Stimulated activated CD8-positive, alpha-beta memory T cell treated with anti-CD3 and anti-CD28 coated beads, Interleukin-15, amount 100 ng/mL, for 24 hours (primary cell): ENCODE data around the gene CD69.

Experiments
- DNase-seq: peaks from one replicate; pipeline ENCODE4 v3.0.0-alpha.2; 2020; ENCODE audit warnings: low read depth

Gene CD69

DNA sequence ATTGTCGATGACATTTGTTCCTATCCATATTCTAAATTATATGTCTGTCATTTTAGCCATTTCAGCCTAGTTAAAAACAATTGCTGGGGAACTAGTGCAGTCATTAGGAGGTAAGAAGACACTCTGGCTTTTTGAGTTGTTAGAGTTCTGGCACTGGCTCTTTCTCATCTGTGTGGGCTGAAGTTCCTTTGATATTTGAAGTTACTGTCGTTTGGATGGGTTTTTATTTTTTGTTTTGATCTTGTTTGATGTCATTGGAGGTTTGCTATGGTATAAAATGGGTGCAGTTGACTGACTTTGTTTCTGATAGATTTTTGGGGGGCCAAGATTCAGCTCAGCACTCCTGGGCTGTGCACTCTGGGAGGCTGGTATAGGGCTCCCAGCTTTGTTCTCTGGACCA, 20.7 kb upstream of the CD69 start:
- DNase-seq, result no peak

DNA sequence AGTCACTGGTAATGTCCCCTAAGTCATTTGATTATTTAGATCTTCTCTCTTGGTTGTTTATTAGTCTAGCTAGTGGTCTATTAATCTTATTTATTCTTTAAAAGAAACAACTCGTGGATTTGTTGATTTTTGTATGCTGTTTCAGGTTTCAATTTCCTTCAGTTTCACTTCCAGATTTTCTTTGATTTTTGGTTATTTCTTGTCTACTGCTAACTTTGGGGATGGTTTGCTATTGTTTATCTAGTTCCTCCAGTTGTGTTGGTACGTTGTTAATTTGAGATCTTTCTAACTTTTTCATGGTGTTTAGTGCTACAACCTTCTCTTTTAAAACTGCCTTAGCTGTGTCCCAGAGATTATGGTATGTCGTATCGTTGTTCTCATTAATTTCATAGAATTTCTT, 18.5 kb upstream of the CD69 start:
- DNase-seq, result no peak

DNA sequence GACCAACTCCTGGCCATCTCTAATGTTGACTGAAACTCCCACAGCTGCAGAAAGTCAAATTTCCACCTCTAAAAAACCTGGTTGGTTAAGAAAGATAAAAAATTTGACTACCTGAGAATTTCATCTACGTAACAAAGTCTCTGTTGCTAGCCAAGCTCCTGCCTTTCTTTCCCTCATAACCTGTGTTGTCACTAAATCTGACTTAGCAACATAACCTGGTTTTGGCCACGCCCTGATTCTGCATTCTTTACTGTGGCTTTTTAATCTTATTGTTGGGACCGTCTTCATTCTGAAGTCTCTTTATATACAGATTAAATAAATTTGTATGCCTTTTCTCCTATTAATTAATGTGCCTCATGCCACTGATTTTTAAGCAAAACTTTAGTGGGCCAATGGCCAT, 16.1 kb upstream of the CD69 start:
- DNase-seq, result no peak

DNA sequence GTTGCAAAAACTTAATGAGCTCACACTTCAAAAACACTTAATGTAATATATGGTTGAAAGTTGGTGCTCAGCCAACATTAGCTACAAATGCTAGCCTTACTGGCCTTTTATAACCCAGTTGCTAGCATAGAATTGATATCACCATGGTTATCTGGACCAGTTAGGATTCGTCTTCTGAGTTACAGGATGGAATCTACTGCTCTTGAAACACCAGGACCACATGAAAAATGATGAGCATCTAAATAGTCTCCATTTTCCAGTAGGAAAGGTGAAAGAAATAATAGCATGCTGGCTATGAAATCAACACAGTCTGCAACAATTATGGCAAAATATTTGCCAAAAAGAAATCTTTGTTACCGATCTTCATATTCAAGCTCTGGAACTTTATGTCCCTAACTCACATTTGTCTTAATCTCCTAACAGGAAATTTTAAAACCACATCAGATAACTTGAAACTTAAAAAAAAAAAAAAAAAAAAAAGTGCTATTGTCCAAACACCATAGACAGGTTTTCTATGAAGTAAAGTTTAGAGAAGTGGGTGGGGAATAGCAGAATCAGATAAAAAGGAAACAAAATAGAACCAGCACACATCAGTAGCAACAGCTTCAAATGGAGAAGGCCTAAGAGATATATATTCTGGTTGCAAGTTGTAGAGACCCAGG, 12.6 kb upstream of the CD69 start:
- no peak for DNase-seq

DNA sequence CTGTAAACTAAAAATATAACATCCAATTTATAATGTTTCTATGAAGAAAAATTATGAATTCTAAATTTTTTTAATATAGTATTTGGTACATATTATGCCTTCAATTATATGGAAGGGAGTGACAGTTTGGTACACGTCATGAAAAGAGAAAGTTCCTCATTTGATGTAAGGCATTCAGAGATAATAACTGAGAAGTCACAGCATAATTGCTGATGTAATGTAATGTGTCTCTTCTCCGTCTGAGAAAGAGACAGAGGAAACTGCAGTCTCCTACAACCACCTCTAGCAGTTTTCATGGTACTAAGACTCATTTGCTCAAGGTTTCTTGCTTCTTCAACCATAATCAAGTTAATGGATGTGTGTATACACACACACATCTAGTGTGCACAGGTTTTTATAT, 2.3 kb upstream of the CD69 start:
- DNase-seq, result no peak

DNA sequence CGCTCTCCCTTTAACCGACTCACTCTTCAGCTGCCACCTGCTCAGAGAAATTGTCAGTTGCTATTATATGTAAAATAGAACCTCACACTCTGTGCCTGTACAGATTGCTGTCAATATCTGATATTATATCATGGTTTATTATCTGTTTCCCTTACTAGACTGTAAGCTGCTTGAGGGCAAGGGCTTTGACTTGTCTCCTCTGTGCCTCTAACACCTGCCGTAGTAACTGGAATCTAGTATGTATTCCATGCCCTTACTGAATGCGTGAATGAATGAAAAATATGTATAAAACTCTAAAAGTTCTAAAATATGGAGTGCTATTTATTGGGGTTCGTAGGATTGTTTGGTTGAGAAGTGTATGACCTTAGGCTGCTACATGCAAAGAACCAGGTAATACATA, 1.7 kb upstream of the CD69 start:
- DNase-seq, result no peak

DNA sequence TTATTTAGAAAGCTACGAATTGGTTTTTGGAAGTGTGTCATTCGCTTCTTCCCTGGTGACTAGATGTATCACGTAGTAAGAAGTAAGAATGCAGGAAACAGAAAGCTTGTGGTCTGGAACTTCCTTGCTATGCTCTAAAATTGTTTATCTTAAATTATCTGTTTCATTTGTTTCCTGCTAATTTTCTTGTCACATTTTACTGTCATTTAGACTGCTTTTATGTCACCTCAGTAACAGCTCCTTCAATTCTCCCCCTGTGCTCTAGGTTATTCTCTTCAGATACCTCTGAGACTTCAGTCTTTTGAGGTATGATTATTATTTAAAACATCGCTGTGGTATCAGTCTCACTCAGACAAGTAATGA, 699 bp upstream of the CD69 start:
- no peak for DNase-seq

DNA sequence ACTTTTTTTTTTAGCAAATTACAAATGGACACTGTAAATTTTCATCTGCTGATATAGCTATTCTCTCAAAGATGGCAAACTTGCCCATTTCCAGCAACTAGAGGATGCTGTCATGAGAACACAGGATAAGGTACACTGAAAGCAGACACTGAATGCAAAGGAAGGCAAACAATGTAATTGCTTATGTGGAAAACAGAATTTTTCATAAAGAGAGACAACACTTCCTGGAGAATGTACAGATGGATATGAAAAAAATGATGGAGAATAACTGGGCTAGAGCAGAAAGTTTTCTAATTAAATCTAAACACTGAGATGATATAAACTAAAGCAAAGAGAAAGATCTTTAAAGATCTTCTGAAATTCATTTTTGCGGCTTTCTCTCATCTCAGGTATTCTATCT, 581 bp downstream of the CD69 start:
- no peak for DNase-seq

DNA sequence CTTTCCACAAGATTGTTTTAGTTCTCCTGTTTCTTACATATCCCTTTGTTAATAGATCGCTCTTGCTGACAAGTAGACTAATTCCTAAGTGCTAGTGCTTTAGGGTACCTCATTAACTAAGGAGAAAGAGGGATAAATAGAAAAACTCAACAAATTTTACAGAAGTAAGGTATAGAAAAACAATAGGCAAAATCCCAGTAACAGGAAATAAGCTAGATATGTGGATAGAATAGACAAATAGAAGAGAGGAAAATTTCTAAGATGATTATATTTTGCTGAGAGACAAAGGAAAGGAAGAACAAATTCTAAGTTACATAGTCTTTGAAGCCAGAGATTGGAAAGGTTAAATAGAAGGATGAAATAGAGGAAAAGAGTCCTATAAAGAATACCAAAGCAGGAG, 1.0 kb downstream of the CD69 start:
- DNase-seq, result no peak

DNA sequence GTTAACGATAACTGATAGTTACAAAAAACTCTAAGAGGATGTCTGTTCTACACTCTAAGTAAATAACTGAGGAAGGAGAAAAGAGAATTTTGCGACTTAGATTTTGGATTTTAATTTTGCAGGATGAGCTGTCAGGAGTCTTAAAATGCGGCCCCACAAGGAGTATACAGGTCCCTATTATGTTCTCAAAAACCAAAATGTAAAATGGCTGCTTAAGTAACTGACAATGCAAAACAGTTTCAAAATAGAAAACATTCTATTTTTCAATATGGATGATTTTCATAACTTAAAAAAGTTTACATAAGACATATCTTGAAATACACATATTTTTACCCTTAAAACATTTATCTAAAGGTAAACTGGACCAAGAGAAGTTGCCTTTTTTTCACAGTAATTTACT, 2.6 kb downstream of the CD69 start:
- DNase-seq, result no peak

DNA sequence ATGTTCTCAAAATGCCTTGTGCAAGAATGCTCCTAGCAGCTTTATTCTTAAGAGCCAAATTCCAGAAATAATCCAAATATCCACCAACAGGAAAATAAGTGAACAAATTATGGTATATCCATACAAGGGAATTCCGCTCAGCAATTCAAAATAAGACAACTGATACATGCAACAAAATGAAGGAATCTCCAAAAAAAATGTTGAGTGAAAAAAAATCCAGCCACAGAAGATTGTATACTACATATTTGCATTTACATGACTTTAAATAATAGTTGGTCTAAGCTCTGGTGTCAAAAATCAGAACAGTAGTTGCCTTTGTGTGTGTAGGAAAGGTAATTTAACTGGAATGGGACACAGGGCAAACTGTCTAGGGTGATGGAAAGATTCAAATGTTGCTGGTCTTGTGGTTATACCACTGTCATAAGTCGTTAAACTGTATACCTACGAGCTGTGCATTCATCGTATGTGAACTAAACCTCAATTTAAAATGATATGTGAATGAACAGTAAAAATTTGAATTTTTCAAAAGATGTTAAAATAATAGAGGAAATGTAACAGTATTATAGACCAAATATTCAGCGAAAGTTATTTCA, 3.2 kb downstream of the CD69 start:
- DNase-seq, result no peak

DNA sequence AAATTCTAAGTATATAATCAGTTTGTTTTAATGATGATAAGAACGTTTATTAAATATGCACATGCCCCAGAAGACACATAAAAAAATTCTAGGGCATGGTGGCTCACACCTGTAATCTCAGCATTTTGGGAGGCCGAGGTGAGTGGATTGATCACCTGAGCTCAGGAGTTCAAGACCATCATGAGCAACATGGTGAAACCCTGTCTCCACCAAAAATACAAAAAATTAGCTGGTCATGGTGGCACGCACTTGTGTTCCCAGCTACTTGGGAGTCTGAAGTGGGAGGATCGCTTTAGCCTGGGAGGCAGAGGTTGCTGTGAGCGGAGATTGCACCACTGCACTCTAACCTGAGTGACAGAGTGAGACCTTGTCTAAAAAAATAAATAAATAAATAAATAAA, 4.0 kb downstream of the CD69 start:
- no peak for DNase-seq

DNA sequence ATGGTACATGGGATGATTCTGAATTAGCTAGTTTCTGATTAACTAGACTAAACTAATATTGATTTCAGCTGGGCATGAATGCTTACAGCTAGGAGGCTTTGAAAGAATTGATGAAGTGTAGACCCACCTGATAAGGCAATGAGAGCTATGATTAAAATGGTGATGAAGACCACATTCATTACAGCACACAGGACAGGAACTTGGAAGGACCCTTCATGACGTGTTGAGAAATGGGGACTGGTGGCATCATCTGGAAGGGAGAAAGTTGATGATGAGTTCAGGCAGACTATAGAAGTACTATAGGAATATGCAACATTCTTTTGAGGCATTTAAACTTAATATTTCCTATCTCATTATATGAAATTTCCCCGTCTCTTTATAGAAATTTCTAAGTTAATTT, 4.5 kb downstream of the CD69 start:
- no peak for DNase-seq

DNA sequence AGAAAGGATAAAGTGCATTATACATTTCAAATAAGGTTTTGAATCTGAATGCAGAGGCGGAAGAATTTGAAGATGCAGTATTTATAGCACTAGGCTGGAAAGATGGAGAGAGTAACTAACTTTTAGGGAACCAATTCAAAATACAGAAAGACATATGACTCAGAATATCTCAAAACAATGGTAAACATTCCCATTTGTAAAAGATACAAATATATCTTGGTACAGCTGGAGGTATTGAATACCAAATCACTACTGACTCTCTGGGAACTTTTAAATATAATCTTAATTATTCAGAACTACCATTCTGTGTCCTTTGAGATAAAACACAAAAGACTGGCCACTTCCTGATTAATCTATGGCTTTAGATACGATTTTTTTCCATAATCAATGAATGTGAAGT, 5.1 kb downstream of the CD69 start:
- DNase-seq, result no peak

DNA sequence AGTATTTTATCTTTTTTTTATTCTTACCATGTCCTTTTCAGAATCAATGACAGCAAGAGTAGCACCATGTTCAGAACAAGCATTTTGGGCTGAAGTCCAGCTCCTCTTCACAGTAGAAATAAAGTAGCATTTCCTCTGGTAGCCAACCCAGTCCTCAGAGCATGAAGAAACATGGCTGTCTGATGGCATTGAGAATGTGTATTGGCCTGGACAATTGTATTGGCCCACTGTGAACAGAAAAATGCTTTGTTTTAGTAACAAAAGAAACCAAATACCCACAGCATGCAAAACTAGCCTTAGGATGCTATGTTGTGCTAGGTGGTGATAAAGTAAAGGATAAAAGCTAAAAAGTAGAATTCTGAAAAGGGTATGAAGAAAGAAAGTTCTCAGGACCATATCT, 5.7 kb downstream of the CD69 start:
- no peak for DNase-seq

DNA sequence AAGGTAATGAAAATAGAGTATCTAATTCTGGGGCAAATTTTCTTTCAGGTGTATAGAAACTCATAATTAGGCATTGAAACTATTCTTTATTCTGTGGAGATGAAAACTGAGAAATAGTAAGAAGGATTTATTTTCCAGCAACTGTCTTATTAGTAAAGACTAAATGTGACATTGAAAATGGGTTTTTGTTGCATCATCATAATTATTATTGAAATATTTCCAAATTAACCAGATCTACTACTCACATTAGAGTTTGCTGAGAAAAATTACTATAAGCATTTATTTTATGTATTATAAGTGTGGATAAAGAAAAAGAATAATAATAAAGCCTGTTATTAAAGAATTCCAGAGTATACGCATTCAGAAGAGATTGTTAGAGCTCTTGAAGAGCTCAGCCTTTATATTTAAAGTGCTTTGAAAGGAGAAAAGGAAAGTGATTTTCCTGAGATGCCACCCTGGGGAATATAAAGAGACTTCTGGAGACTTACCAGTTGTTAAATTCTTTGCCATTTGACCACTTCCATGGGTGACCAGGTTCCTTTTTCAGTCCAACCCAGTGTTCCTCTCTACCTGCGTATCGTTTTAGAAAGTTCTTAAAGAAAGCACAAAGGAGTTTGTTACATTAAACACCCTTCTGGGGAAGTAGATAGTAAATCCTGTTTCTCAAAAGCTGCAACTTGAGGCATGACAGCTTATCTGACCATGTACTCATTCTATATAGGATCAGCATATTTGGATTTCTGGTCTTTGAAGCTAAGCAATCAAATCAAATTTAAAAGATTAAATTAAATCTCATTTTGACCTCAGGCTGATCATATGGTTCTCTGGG, 6.4 kb downstream of the CD69 start:
- no peak for DNase-seq

DNA sequence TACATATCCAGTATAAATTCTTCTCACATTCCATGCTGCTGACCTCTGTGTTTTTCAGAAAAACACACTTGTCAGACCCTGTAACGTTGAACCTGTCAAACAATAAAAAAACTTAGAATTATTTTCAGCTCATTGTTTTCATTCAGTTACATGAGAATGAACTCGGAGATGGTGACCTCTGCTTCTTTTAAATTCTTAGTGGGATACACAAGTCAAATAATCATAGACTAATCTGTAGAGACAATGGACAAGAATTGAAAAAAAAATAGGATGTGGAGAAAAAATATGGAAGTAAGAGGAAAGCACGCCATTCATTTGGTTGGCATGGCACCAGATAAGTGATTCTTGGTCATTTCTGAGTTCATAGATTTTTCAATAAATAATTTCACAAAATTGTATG, 7.2 kb downstream of the CD69 start:
- no peak for DNase-seq

DNA sequence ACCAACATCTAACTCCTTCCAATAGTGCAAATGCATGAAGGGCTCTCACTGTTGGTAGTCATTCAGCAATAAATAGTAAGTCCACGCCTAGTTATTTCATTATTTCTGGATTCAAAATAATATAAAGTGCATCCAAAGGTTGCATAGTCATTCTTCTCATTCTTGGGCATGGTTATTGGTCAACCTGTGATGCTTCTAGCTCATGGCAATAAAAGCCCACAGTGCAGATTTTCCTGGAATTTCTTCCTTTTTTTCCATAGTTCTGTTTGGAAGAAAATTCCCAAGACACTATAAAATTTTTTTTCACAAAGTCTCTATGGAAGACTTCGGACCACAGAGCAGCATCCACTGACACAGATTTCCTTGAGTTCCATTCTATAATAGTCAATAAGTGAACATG, 7.6 kb downstream of the CD69 start:
- no peak for DNase-seq

DNA sequence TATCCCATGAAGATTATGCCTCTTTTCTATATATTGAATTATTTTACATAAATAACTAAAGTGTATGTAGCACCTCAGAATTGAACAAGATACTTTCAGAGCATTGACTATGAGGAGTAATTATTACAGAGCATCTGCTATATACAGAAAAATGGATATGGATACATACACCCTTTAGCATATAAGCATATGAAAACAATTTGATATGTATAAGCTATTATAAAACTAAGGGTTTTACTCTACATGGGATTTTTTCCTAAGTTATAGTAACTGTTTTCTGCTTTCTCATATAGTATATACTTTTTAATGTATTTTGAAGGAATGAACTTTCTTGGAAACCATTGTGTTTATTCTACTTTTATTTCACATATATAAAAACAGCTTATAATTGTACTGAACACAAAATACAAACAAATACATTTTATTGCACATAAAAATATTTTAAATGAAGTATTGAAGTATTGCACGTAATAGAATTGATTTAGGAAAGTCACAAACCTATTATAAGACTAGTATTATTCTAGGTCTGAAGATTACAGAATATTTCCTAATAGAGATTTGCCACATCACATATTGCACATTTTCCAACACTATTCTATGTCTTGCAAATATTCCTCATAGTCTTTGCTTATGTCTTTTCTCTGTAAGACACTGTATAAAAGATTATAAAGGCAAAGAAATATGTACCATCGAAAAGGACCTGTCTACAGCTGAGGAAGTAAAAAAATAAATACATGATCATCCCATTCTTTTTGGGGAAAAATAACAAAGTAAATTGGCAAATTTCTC, 8.4 kb downstream of the CD69 start:
- no peak for DNase-seq

DNA sequence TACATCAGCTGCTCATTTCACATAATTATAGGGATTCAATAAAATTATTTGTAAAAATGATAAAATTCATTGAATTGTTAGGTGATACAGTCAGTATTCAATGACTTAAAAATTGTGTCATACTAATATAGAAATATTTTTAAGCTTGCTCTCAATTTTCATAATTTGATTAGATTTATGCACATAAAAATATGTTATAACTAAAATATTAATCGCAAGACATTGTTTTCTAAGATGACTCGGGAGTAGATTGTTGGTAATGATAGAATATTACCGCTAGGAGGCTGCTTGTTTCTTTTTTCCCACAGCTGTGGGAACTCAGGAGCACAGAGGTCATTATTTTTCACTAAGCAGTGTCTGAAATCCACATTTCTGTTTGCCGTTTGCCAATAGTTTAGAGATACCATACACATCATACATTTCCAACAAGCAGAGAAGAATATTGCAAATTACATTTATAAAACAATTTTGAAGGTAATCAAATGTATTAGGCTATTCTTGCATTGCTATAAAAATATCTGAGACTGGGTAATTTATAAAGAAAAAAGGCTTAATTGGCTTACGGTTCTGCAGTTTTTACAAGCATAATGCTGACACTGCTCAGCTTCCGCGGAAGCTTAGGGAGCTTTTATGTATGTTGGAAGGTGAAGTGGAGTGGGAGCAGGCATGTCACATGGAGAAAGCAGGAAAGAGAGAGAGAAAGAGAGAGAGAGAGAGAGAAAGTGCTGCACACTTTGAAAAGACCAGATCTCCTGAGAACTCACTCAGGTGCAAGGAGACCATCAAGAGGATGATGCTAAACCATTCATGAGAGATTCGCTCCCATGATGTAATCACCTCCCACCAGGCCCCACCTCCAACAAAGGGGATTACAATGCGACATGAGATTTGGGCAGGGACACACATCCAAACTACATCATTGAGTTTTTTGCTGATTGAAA, 9.2 kb downstream of the CD69 start:
- no peak for DNase-seq

DNA sequence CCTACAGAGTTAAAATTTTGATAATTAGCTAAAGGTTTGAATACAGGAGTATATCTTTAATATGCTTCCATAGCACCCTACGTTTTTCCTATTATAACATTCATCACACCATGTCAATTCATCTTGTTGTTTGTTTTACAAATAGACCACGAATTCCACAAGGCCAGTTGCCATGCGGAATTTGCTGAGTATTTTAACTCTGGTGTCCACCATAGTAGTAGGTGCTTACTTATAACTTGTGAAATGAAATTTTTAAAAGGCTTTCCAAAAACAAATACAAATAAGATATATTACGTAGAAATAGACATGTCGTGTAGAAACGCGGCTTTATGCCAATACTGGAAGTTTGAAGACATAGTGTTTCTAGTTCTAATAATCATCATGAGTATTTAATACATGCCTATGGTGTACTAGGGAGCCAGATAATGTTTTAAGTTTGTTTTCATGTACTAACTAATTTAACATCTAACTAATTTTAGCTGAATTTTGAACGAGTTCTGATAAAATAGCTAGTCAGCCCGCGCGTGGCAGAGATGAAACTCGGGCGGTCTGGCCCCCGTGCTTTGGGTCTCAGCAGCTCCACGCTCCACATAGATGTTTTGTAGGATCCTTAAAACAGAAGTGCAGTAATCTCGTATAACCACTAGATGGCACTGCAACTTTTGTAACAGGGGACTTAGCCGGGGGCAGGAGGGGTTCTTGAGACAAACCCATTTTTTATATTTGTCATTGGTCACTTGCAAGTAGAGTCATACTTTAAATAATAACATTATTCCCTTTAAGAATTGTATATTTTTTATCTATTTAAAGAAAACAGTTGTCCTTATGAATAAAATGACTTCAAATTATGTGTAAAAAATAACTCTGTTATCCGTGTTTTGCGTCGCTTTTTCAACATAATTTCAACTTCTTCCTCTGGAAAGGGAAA, 10.2 kb downstream of the CD69 start:
- DNase-seq, result no peak
